ENCODE measurements around the gene TP73. TPM values are rescaled to one million over a fixed set of nuclear protein-coding genes. Genes with fewer than 3 reads are reported as not detected.

The TP73 gene
- polyA plus RNA-seq, 1 donor from 2014 or later, result not detected

- H3K9me3 ChIP-seq (ENCODE audit: low read length), result no peaks in the 10 kb centered on the region
- H2AFZ ChIP-seq (ENCODE audit: low read depth, low read length), result no peak overlapping the region
These were observed 33.8 kb upstream of the TP73 start for GRCh38 chr1:3618531-3618880.

GRCh38 chr1:3618881-3619671, 33.2 kb upstream of the TP73 start:
- H3K4me2 ChIP-seq (ENCODE audit: low read length), result no peak overlapping the region
- H3K4me3 ChIP-seq (ENCODE audit: low read length), result no peak overlapping the region
- no peaks in the 10 kb centered on the region for H3K36me3 ChIP-seq (ENCODE audit: insufficient read depth, low read length)
- H4K20me1 ChIP-seq (ENCODE audit: insufficient read depth), result no peaks in the 10 kb centered on the region
- peaks cover 3% of the 10 kb centered on the region for H3K79me2 ChIP-seq (replicated peaks; ENCODE audit: insufficient read depth, low read length)
- H3K9ac ChIP-seq (ENCODE audit: low read length), result no peak overlapping the region
- no peaks in the 10 kb centered on the region for H3K9me3 ChIP-seq (ENCODE audit: low read length)
- H3K9me2 ChIP-seq (ENCODE audit: insufficient read depth, low read length), result no peaks in the 10 kb centered on the region
- H2AFZ ChIP-seq (ENCODE audit: low read depth, low read length), result no peak overlapping the region
- H3F3A ChIP-seq (ENCODE audit: insufficient read depth, low read length, poor library complexity, severe bottlenecking), result no peaks in the 10 kb centered on the region
- no peak overlapping the region for H3K27ac ChIP-seq (ENCODE audit: low read length)
- H3K27me3 ChIP-seq (ENCODE audit: insufficient read depth, low read depth, low read length), result no peaks in the 10 kb centered on the region
- TF ChIP-seq EP300 (conservative IDR thresholded peaks at IDR 0.05; ENCODE audit: poor library complexity, severe bottlenecking) (no peak), POLR2AphosphoS5 (IDR thresholded peaks at IDR 0.05) (no peak), SMC3 (conservative IDR thresholded peaks at IDR 0.05; ENCODE audit: poor library complexity) (peak; percentile 98), TAF1 (IDR thresholded peaks at IDR 0.05; ENCODE audit: low read depth) (no peak), RAD21 (conservative IDR thresholded peaks at IDR 0.05) (peak; percentile 86), MXI1 (conservative IDR thresholded peaks at IDR 0.05; ENCODE audit: poor library complexity, severe bottlenecking) (no peak), CTCF (IDR thresholded peaks at IDR 0.05; ENCODE audit: poor library complexity, severe bottlenecking) (peak; percentile 93), EZH2 (IDR thresholded peaks at IDR 0.05; ENCODE audit: borderline replicate concordance, insufficient read depth, low read length, poor library complexity, severe bottlenecking) (no peak)

More at GRCh38 chr1:3618531-3618880, 33.8 kb upstream of the TP73 start:
- Histone ChIP-seq H3F3A (ENCODE audit: insufficient read depth, low read length, poor library complexity, severe bottlenecking) (no peaks in the 10 kb centered on the region), H3K36me3 (ENCODE audit: insufficient read depth, low read length) (no peaks in the 10 kb centered on the region), H3K9me2 (ENCODE audit: insufficient read depth, low read length) (no peaks in the 10 kb centered on the region), H3K4me3 (ENCODE audit: low read length) (no peak overlapping the region), H3K27me3 (ENCODE audit: insufficient read depth, low read depth, low read length) (no peaks in the 10 kb centered on the region), H3K27ac (ENCODE audit: low read length) (no peak overlapping the region), H3K4me2 (ENCODE audit: low read length) (no peak overlapping the region), H3K79me2 (replicated peaks; ENCODE audit: insufficient read depth, low read length) (no peaks in the 10 kb centered on the region), H3K9ac (ENCODE audit: low read length) (no peak overlapping the region), H4K20me1 (ENCODE audit: insufficient read depth) (no peaks in the 10 kb centered on the region)
- TF ChIP-seq POLR2AphosphoS5 (IDR thresholded peaks at IDR 0.05), result no peak
- no peak for TF ChIP-seq EZH2 (IDR thresholded peaks at IDR 0.05; ENCODE audit: borderline replicate concordance, insufficient read depth, low read length, poor library complexity, severe bottlenecking)
- TF ChIP-seq CTCF (IDR thresholded peaks at IDR 0.05; ENCODE audit: poor library complexity, severe bottlenecking), result no peak
- TF ChIP-seq TAF1 (IDR thresholded peaks at IDR 0.05; ENCODE audit: low read depth), result no peak
- no peak for TF ChIP-seq RAD21 (conservative IDR thresholded peaks at IDR 0.05)
- no peak for TF ChIP-seq REST (IDR thresholded peaks at IDR 0.05; ENCODE audit: borderline replicate concordance)

Data from neural cell (in vitro differentiated cells).